ENCODE measurements around the gene PCDH7.

DNA sequence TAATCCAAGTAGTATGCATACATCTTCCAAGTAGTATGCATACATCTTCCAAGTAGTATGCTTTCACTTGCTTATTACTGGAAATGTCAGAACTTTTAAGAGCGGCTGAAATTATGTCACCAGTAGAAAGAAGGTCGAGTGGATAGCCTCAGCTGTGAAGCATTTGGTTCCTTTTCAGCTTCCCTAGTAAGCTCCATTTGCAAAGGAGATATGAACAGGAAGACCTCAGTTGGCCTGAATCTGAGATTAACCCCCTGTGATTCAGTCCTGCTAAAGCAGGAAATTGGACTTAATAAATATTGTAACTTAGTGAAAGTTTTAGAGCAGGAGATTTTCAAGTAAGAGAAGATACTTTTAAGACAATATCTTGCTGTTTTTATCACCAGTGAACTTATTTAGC, 48.1 kb downstream of the PCDH7 start:
- TF ChIP-seq CTCF (IDR thresholded peaks at IDR 0.05) (no peak), POLR2AphosphoS5 (IDR thresholded peaks at IDR 0.05) (no peak)

All from gastroesophageal sphincter (tissue), 3 donors.